Smooth muscle cell (in vitro differentiated cells): Measurements from ENCODE around the gene SAYSD1. TPM values are rescaled to one million over a fixed set of nuclear protein-coding genes. Genes with fewer than 3 reads are reported as not detected.

Experiments
- DNase-seq: peaks from one replicate; lab custom pipeline; 2025; ENCODE audit not compliant: unreplicated experiment; lab: John Stamatoyannopoulos, UW
- H2AFZ ChIP-seq: fragments of 200-600 bp; sonication (generic); 2 replicates; pipeline ENCODE4 v1.6.0; 2016; ENCODE audit warnings: antibody characterized with exemption, low read depth, mild to moderate bottlenecking
- H3F3A ChIP-seq: fragments of 200-600 bp; sonication (generic); 2 replicates; pipeline ENCODE4 v1.6.0; 2017; ENCODE audit warnings: antibody characterized with exemption, low read depth
- H3K27ac ChIP-seq: fragments of 200-600 bp; sonication (generic); 2 replicates; pipeline ENCODE4 v1.5.1; 2016; ENCODE audit warnings: low read depth, mild to moderate bottlenecking
- H3K27me3 ChIP-seq: fragments of 200-600 bp; sonication (generic); 2 replicates; pipeline ENCODE4 v1.6.1; 2016; ENCODE audit warnings: low read depth, mild to moderate bottlenecking
- H3K36me3 ChIP-seq: fragments of 200-600 bp; sonication (generic); 2 replicates; pipeline ENCODE4 v1.5.1; 2016; ENCODE audit warnings: low read depth
- H3K4me1 ChIP-seq: fragments of 200-600 bp; sonication (generic); 2 replicates; pipeline ENCODE4 v1.5.1; 2016; ENCODE audit warnings: low read depth
- H3K4me2 ChIP-seq: fragments of 200-600 bp; sonication (generic); 2 replicates; pipeline ENCODE4 v1.6.0; 2016; ENCODE audit warnings: mild to moderate bottlenecking
- H3K4me3 ChIP-seq: fragments of 200-600 bp; sonication (generic); 2 replicates; pipeline ENCODE4 v1.5.1; 2016; ENCODE audit warnings: mild to moderate bottlenecking
- H3K79me2 ChIP-seq: fragments of 200-600 bp; sonication (generic); 2 replicates; pipeline ENCODE4 v1.6.0; 2016; ENCODE audit warnings: low read depth, mild to moderate bottlenecking
- H3K9ac ChIP-seq: fragments of 200-600 bp; sonication (generic); 2 replicates; pipeline ENCODE4 v1.6.0; 2016; ENCODE audit warnings: low read depth
- H3K9me3 ChIP-seq: fragments of 200-600 bp; sonication (generic); replicated peaks from 2 replicates; pipeline ENCODE4 v1.5.1; 2016; ENCODE audit warnings: low read depth
- H4K20me1 ChIP-seq: fragments of 200-600 bp; sonication (generic); 2 replicates; pipeline ENCODE4 v1.6.0; 2016; ENCODE audit warnings: low read depth
- WGBS: methylation state at CpG from one replicate; pipeline ENCODE4 v1.1.7; 2016; ENCODE audit warnings: low lambda C conversion rate; 5-methylcytosine and 5-hydroxymethylcytosine counted together
- polyA plus RNA-seq: library from polyadenylated mRNA; unstranded; fragments of >200 nt; fragmentation: Nextera tagmentation; extraction: Ambion mirVana; gene quantifications from 2 replicates; pipeline ENCODE4 v1.2.1, GENCODE V29; 2016
- total RNA-seq: library from RNA; depleted of rRNA; stranded (reverse); fragments of >200 nt; gene quantifications from 2 replicates; pipeline ENCODE4 v1.2.3, GENCODE V29; 2014
- TF ChIP-seq, protein P1 (sequence below): fragments of 200-600 bp; sonication (generic); IDR thresholded peaks from 2 replicates; pipeline ENCODE4 v1.5.1; 2017; ENCODE audit warnings: borderline replicate concordance, mild to moderate bottlenecking, antibody characterized with exemption; ENCODE audit not compliant: insufficient read depth, poor library complexity, severe bottlenecking

The SAYSD1 gene
- total and polyA plus RNA-seq, 2 experiments from 2014 or later, result 6.3 to 7.7 TPM

DNA sequence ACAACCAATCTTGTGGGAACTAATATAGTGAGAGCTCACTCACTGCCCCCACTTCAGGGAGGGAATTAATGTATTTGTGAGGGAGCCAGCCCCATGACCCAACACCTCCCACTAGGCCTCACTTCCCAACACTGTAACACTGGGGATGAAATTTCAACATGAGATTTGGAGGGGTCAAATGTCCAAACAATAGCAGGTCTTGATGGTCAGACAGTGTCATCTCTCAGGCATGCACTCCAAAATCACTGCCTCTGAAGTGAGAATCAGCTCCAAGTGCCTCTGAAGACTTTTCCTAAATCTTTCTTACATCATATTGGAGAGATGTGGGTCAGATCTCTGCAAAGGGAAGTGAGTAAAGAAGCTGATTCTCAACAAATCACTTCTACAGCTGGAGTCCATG lies 13.8 kb upstream of the SAYSD1 start:
- Histone ChIP-seq H4K20me1 (no peaks in the 10 kb centered on the region), H3K27ac (no peak overlapping the region), H3F3A (no peaks in the 10 kb centered on the region), H3K27me3 (no peaks in the 10 kb centered on the region), H3K4me1 (no peaks in the 10 kb centered on the region), H3K4me3 (no peak overlapping the region), H2AFZ (no peak overlapping the region), H3K9me3 (no peaks in the 10 kb centered on the region), H3K4me2 (no peak overlapping the region), H3K79me2 (no peaks in the 10 kb centered on the region), H3K36me3 (no peaks in the 10 kb centered on the region), H3K9ac (no peak overlapping the region)
- no peak for DNase-seq
- TF ChIP-seq, protein P1, sequence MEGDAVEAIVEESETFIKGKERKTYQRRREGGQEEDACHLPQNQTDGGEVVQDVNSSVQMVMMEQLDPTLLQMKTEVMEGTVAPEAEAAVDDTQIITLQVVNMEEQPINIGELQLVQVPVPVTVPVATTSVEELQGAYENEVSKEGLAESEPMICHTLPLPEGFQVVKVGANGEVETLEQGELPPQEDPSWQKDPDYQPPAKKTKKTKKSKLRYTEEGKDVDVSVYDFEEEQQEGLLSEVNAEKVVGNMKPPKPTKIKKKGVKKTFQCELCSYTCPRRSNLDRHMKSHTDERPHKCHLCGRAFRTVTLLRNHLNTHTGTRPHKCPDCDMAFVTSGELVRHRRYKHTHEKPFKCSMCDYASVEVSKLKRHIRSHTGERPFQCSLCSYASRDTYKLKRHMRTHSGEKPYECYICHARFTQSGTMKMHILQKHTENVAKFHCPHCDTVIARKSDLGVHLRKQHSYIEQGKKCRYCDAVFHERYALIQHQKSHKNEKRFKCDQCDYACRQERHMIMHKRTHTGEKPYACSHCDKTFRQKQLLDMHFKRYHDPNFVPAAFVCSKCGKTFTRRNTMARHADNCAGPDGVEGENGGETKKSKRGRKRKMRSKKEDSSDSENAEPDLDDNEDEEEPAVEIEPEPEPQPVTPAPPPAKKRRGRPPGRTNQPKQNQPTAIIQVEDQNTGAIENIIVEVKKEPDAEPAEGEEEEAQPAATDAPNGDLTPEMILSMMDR, result no peak

DNA sequence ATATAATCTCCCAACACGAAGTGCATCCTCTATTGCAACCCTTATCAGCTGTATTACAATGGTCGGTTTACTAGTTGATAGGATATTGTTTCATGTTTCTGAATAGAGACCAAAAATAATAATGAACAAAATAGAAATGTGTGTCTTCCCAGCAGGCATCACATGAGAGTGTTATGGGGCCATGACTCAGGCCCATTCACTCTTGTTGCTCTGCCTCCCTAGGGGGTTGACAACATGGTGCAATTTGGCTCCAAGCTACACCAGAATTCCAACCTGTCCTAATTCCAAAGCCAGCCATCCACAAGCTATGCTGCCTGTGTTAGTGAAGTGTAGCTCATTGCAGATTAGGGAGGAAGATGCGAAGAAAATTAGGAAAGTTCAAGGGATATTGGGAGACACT lies 13.1 kb upstream of the SAYSD1 start:
- TF ChIP-seq, protein P1, result no peak
- H3K79me2 ChIP-seq, result no peaks in the 10 kb centered on the region
- DNase-seq, result no peak

DNA sequence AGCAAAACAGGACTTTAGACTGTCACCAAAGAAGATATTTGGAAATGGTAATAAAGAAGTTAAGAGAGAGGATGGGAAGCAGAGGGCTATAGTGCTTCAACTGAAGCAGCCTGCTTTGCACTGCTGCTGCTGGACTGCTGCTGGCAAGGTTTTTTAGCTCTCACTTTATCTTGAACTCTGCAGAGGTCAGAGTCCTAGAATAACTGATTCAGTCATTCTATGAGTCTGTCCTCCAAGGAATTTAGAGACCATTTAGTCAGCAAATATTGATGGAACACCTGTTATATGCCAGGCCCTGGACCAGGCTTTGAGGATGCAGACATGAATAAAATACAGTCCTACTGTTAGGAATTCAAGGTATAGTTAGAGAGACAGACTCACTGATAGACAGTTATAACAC lies 9.1 kb upstream of the SAYSD1 start:
- Histone ChIP-seq H3K4me1 (no peaks in the 10 kb centered on the region), H3K27me3 (peaks cover 3% of the 10 kb centered on the region), H3K36me3 (no peaks in the 10 kb centered on the region), H3K9me3 (no peaks in the 10 kb centered on the region), H3K9ac (no peak overlapping the region), H4K20me1 (no peaks in the 10 kb centered on the region), H3K79me2 (no peaks in the 10 kb centered on the region), H3F3A (no peaks in the 10 kb centered on the region), H2AFZ (no peak overlapping the region), H3K27ac (no peak overlapping the region), H3K4me3 (no peak overlapping the region), H3K4me2 (no peak overlapping the region)
- TF ChIP-seq, protein P1, result no peak
- DNase-seq, result no peak

More for the DNA sequence above, 13.1 kb upstream of the SAYSD1 start:
- WGBS, result 81% methylated on average over 3 of the region's 3 CpGs
- H3K27me3 ChIP-seq, result no peaks in the 10 kb centered on the region
- H3K4me3 ChIP-seq, result no peak overlapping the region
- no peak overlapping the region for H2AFZ ChIP-seq
- H3K4me2 ChIP-seq, result no peak overlapping the region
- no peaks in the 10 kb centered on the region for H3K9me3 ChIP-seq
- no peaks in the 10 kb centered on the region for H4K20me1 ChIP-seq
- no peak overlapping the region for H3K27ac ChIP-seq
- H3K4me1 ChIP-seq, result no peaks in the 10 kb centered on the region
- no peak overlapping the region for H3K9ac ChIP-seq
- H3K36me3 ChIP-seq, result no peaks in the 10 kb centered on the region
- no peaks in the 10 kb centered on the region for H3F3A ChIP-seq

DNA sequence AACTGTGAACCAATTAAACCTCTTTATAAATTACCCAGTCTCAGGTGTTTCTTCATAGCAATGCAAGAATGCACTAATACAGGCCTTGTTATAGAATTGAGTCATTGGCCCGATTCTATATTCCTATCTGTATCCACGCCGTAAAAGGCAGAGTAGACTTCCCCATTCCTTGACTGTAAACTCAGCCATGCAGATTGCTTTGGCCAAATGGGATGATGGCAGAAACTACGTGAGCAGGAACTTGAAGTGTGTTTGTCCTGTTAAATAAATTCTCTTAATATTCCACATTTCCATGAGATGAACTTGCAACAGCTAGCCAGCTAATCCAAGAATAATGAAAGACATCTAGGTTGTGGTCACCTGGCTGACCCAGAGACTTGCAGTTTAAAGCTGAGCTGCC lies 3.9 kb upstream of the SAYSD1 start:
- Histone ChIP-seq H3K36me3 (no peaks in the 10 kb centered on the region), H3K4me1 (peaks cover 4% of the 10 kb centered on the region), H3K4me3 (no peak overlapping the region), H3K9ac (no peak overlapping the region), H3K27me3 (peaks cover 5% of the 10 kb centered on the region), H3K79me2 (no peaks in the 10 kb centered on the region), H3K4me2 (no peak overlapping the region), H3K27ac (no peak overlapping the region), H2AFZ (no peak overlapping the region), H3F3A (no peaks in the 10 kb centered on the region), H4K20me1 (no peaks in the 10 kb centered on the region), H3K9me3 (no peaks in the 10 kb centered on the region)
- TF ChIP-seq, protein P1, result no peak
- no peak for DNase-seq
- 95% methylated on average over 4 of the region's 4 CpGs for WGBS
